ENCODE data around the gene PHLPP1. TPM values are rescaled to one million over a fixed set of nuclear protein-coding genes. Genes with fewer than 3 reads are reported as not detected.

PHLPP1 gene
- total RNA-seq, 1 experiment from 2014 or later, result 13.7 TPM

GRCh38 chr18:62778976-62779869, 63.9 kb downstream of the PHLPP1 start:
- Histone ChIP-seq H3K9me3 (ENCODE audit: low read depth, low read length, poor library complexity, severe bottlenecking) (no peaks in the 10 kb centered on the region), H3K4me1 (ENCODE audit: insufficient read depth, low read length, poor library complexity, severe bottlenecking) (peaks cover 8% of the 10 kb centered on the region), H3K36me3 (ENCODE audit: insufficient read depth, low read length, poor library complexity, severe bottlenecking) (no peaks in the 10 kb centered on the region), H3K4me3 (ENCODE audit: low read depth, low read length, poor library complexity, severe bottlenecking) (no peak overlapping the region), H3K27ac (ENCODE audit: low read depth, low read length, poor library complexity, severe bottlenecking) (no peak overlapping the region), H3K27me3 (replicated peaks; ENCODE audit: insufficient read depth, low read depth, low read length, poor library complexity) (no peaks in the 10 kb centered on the region)
- CTCF ChIA-PET, result no interaction called here
- no peak for DNase-seq (ENCODE audit: low spot score)
- intact Hi-C loops (cut with micrococcal nuclease; ENCODE audit: unreplicated experiment), result no loop called here
- POLR2A ChIA-PET (ENCODE audit: low non-redundant PET), result no interaction called here
- TF ChIP-seq CTCF (conservative IDR thresholded peaks at IDR 0.05; ENCODE audit: low read depth, low read length), result no peak
- no TSS peak for BruUV-seq (replicated peaks)

- Histone ChIP-seq H3K27me3 (replicated peaks; ENCODE audit: insufficient read depth, low read depth, low read length, poor library complexity) (no peaks in the 10 kb centered on the region), H3K27ac (ENCODE audit: low read depth, low read length, poor library complexity, severe bottlenecking) (no peak overlapping the region), H3K9me3 (ENCODE audit: low read depth, low read length, poor library complexity, severe bottlenecking) (no peaks in the 10 kb centered on the region), H3K36me3 (ENCODE audit: insufficient read depth, low read length, poor library complexity, severe bottlenecking) (no peaks in the 10 kb centered on the region), H3K4me3 (ENCODE audit: low read depth, low read length, poor library complexity, severe bottlenecking) (no peak overlapping the region), H3K4me1 (ENCODE audit: insufficient read depth, low read length, poor library complexity, severe bottlenecking) (peaks cover 25% of the 10 kb centered on the region)
- ChIA-PET CTCF (no interaction called here), POLR2A (ENCODE audit: low non-redundant PET) (no interaction called here)
- BruUV-seq (replicated peaks), result no TSS peak
- intact Hi-C loops (cut with micrococcal nuclease; ENCODE audit: unreplicated experiment), result no loop called here
- DNase-seq (ENCODE audit: low spot score), result no peak
- TF ChIP-seq CTCF (conservative IDR thresholded peaks at IDR 0.05; ENCODE audit: low read depth, low read length) (no peak), EZH2 (IDR thresholded peaks at IDR 0.05; ENCODE audit: borderline replicate concordance, low read depth, low read length, poor library complexity, severe bottlenecking) (no peak)
These were observed 65.9 kb downstream of the PHLPP1 start for GRCh38 chr18:62781262-62781661.

- intact Hi-C loops (cut with micrococcal nuclease; ENCODE audit: unreplicated experiment), result no loop called here
- H3K4me1 ChIP-seq (ENCODE audit: insufficient read depth, low read length, poor library complexity, severe bottlenecking), result peaks cover 25% of the 10 kb centered on the region
- BruUV-seq (replicated peaks), result no TSS peak
- no peaks in the 10 kb centered on the region for H3K9me3 ChIP-seq (ENCODE audit: low read depth, low read length, poor library complexity, severe bottlenecking)
- no peak overlapping the region for H3K27ac ChIP-seq (ENCODE audit: low read depth, low read length, poor library complexity, severe bottlenecking)
- CTCF ChIA-PET, result no interaction called here
- H3K27me3 ChIP-seq (replicated peaks; ENCODE audit: insufficient read depth, low read depth, low read length, poor library complexity), result no peaks in the 10 kb centered on the region
- H3K4me3 ChIP-seq (ENCODE audit: low read depth, low read length, poor library complexity, severe bottlenecking), result no peak overlapping the region
- TF ChIP-seq EZH2 (IDR thresholded peaks at IDR 0.05; ENCODE audit: borderline replicate concordance, low read depth, low read length, poor library complexity, severe bottlenecking) (no peak), CTCF (conservative IDR thresholded peaks at IDR 0.05; ENCODE audit: low read depth, low read length) (no peak)
- no peak for DNase-seq (ENCODE audit: low spot score)
- H3K36me3 ChIP-seq (ENCODE audit: insufficient read depth, low read length, poor library complexity, severe bottlenecking), result no peaks in the 10 kb centered on the region
- POLR2A ChIA-PET (ENCODE audit: low non-redundant PET), result no interaction called here
These were observed 66.6 kb downstream of the PHLPP1 start for GRCh38 chr18:62781893-62782292.
